Measurements from ENCODE around the gene BAIAP2. TPM values are rescaled to one million over a fixed set of nuclear protein-coding genes. Genes with fewer than 3 reads are reported as not detected.
"Not testable (repeated sequence)": the region's sequence is repeated elsewhere in the genome, so short reads cannot be mapped to it uniquely, and the experiment has no call there.

Gene BAIAP2
- total RNA-seq, 1 donor from 2014 or later = 4.3 TPM

DNA sequence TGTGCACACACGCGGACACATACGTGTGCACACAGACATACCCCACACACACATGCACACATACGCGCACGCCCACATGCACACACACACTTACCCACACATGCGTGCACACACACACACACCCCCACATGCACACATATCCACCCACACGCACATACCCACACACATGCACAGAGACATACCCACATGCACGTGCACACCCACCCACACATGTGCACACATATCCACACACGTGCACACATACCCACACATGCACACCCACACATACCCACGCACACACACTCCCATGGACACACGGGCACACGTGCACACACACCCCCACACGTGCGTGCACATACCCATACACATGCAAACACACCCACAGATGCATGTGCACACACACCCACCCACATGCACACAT lies 103.1 kb downstream of the BAIAP2 start:
- intact Hi-C loops (cut with micrococcal nuclease) = no loop called here
- Mint-ChIP-seq H3K36me3 (ENCODE audit: low read depth) (no peaks in the 10 kb centered on the region), H3K27me3 (ENCODE audit: insufficient read depth) (no peaks in the 10 kb centered on the region), H3K4me3 (no peak overlapping the region), H3K4me1 (ENCODE audit: low read depth) (no peaks in the 10 kb centered on the region), H3K27ac (no peak overlapping the region), H3K9me3 (peaks cover 19% of the 10 kb centered on the region)
- no peak for DNase-seq (ENCODE audit: low spot score)

DNA sequence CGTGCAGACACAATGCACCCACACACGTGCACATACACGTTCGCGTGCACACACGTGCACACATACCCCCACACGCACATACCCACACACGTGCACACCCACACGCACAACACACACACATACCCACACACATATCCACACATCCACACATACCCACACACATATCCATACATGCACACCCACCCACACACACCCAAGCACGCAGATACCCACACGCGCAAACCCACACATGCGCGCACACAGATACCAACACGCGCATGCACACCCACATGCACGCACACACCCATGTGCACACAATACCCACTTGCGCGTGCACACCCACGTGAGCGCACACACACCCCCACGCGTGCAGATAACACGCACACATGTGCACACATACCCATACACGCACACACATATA lies 103.5 kb downstream of the BAIAP2 start:
- DNase-seq (ENCODE audit: low spot score) = no peak
- intact Hi-C loops (cut with micrococcal nuclease) = no loop called here
- Mint-ChIP-seq H3K27me3 (ENCODE audit: insufficient read depth) (no peaks in the 10 kb centered on the region), H3K27ac (peak overlapping the region; percentile 52), H3K9me3 (peaks cover 19% of the 10 kb centered on the region), H3K4me3 (no peak overlapping the region), H3K36me3 (ENCODE audit: low read depth) (no peaks in the 10 kb centered on the region), H3K4me1 (ENCODE audit: low read depth) (no peaks in the 10 kb centered on the region)

DNA sequence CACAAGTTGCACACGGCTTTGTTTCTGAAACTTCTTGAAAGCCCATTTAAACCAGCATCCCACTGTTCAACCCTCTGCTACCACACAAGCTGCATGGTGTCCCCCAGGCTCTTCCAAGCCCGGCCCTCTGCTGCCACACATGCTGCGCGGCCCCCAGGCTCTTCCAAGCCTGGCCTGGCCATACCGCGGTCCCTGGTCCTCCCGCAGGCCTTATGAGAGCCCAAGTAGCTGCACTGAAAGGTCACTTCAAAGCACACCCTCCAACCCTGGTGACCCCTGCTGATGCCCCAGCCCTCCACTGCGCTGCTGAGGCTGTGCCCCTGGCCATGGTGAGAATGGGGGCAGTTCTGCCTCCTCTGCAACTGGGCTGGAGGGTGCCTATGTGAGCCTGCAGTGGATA lies 104.5 kb downstream of the BAIAP2 start:
- DNase-seq (ENCODE audit: low spot score) = no peak
- Mint-ChIP-seq H3K9me3 (peaks cover 19% of the 10 kb centered on the region), H3K4me3 (no peak overlapping the region), H3K4me1 (ENCODE audit: low read depth) (no peaks in the 10 kb centered on the region), H3K27ac (no peak overlapping the region), H3K27me3 (ENCODE audit: insufficient read depth) (no peaks in the 10 kb centered on the region), H3K36me3 (ENCODE audit: low read depth) (no peaks in the 10 kb centered on the region)
- intact Hi-C loops (cut with micrococcal nuclease) = no loop called here

DNA sequence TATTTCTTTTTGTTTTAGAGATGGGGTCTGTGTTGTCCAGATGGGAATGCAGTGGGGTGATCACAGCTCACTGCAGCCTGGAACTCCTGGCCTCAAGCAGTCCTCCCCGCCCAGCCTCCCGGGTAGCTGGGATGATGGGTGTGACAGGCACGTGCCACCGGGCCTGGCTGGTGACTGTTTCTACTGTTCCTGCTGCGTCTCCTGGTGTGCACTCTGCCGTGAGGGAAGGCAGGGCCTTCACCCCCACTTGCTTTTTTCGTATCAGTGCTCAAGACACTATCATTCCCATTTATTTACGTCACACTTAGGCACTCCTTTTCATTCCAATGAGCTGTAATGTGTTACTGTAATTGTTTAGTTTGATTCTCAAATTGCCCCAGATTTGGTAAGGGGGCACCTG lies 105.1 kb downstream of the BAIAP2 start:
- no peaks in the 10 kb centered on the region for H3K27me3 Mint-ChIP-seq (ENCODE audit: insufficient read depth)
- H3K9me3 Mint-ChIP-seq = peaks cover 19% of the 10 kb centered on the region
- no peak overlapping the region for H3K27ac Mint-ChIP-seq
- no peaks in the 10 kb centered on the region for H3K4me1 Mint-ChIP-seq (ENCODE audit: low read depth)
- intact Hi-C loops (cut with micrococcal nuclease) = no loop called here
- no peak overlapping the region for H3K4me3 Mint-ChIP-seq
- no peak for DNase-seq (ENCODE audit: low spot score)
- H3K36me3 Mint-ChIP-seq (ENCODE audit: low read depth) = no peaks in the 10 kb centered on the region

DNA sequence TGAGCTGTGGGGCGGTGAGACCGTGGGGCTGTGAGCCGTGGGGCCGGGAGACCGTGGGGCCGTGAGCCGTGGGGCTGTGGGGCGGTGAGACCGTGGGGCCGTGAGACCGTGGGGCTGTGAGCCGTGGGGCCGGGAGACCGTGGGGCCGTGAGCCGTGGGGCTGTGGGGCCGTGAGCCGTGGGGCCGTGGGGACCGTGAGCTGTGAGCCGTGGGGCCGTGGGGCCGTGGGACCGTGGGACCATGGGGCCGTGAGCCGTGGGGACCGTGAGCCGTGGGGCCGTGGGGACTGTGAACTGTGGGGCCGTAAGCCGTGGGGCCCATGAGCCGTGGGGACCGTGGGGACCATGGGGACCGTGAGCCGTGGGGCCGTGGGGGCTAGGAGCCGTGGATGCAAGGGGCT lies 105.7 kb downstream of the BAIAP2 start:
- no peak overlapping the region for H3K4me3 Mint-ChIP-seq
- no peaks in the 10 kb centered on the region for H3K36me3 Mint-ChIP-seq (ENCODE audit: low read depth)
- H3K27ac Mint-ChIP-seq = no peak overlapping the region
- no peaks in the 10 kb centered on the region for H3K27me3 Mint-ChIP-seq (ENCODE audit: insufficient read depth)
- H3K4me1 Mint-ChIP-seq (ENCODE audit: low read depth) = no peaks in the 10 kb centered on the region
- peaks cover 19% of the 10 kb centered on the region for H3K9me3 Mint-ChIP-seq
- intact Hi-C loops (cut with micrococcal nuclease) = no loop called here
- DNase-seq (ENCODE audit: low spot score) = no peak

DNA sequence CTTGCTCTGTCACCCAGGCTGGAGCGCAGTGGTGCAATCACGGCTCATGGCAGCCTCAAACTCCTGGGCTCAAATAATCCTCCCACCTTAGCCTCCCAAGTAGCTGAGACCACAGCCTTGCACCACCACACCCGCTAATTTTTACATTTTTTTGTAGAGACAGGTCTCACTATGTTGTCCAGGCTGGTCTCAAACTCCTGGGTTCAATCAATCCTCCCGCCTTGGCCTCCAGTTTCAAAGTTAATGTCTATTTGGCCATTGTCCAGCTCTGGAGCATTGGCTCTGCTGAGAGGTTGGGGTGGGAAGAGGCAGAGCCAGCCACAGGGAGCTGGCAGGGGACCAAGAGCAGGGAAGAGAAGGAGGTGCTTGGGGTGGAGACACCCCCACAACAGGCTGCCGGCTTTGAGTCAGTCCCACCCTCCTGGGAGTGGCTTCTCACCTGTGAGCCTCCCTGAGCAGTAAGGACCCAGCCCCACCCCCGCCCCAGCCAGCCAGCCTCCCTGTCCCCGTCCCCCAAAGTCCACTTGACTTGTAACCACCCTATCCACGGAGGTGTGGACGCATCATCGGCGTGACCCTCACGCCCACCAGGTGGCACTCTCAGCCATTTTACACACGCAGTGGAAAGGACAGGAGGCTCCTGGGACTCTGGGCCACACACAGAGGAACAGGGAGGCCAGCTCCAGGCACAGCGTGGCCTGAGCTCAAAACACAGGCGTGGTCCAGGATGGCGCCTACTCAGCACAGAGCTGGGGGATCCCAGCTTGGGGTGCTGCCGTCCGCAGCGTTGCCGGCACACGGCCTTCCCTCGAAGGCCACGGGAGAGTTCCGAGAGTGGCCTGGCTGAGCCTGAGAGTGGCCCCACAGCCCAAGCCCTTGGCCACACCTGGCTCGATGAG lies 107.6 kb downstream of the BAIAP2 start:
- Mint-ChIP-seq H3K27ac (no peak overlapping the region), H3K4me3 (no peak overlapping the region)
- intact Hi-C loops (cut with micrococcal nuclease) = loop anchor here (1.0 kb wide), 1 partner anchor 99 kb away; no protein-coding TSS in a partner anchor

DNA sequence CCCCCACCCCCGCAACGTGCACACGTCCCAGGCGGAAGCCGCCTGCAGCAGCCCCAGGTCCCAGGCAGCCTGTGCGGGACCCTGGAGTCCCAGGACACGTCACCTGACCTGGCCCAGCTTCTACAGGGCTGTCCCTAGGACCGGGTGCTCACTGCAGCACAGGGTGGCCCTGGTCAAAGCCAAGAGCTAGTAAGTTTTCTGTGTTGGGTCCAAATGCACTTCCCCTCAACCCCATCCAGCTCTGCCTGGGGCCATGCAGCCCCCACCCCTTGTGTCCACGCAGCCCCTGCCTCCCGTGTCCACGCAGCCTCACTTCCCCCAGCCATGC lies 108.2 kb downstream of the BAIAP2 start:
- Mint-ChIP-seq H3K9me3 (peaks cover 10% of the 10 kb centered on the region), H3K27me3 (ENCODE audit: insufficient read depth) (no peaks in the 10 kb centered on the region), H3K4me1 (ENCODE audit: low read depth) (no peaks in the 10 kb centered on the region), H3K27ac (no peak overlapping the region), H3K36me3 (ENCODE audit: low read depth) (no peaks in the 10 kb centered on the region), H3K4me3 (no peak overlapping the region)
- DNase-seq (ENCODE audit: low spot score) = no peak
- intact Hi-C loops (cut with micrococcal nuclease) = no loop called here

More for the DNA sequence above, 107.6 kb downstream of the BAIAP2 start:
- Mint-ChIP-seq H3K36me3 (ENCODE audit: low read depth) (no peaks in the 10 kb centered on the region), H3K4me1 (ENCODE audit: low read depth) (no peaks in the 10 kb centered on the region), H3K9me3 (peaks cover 17% of the 10 kb centered on the region), H3K27me3 (ENCODE audit: insufficient read depth) (no peaks in the 10 kb centered on the region)
- peak; percentile 34 for DNase-seq (ENCODE audit: low spot score)

DNA sequence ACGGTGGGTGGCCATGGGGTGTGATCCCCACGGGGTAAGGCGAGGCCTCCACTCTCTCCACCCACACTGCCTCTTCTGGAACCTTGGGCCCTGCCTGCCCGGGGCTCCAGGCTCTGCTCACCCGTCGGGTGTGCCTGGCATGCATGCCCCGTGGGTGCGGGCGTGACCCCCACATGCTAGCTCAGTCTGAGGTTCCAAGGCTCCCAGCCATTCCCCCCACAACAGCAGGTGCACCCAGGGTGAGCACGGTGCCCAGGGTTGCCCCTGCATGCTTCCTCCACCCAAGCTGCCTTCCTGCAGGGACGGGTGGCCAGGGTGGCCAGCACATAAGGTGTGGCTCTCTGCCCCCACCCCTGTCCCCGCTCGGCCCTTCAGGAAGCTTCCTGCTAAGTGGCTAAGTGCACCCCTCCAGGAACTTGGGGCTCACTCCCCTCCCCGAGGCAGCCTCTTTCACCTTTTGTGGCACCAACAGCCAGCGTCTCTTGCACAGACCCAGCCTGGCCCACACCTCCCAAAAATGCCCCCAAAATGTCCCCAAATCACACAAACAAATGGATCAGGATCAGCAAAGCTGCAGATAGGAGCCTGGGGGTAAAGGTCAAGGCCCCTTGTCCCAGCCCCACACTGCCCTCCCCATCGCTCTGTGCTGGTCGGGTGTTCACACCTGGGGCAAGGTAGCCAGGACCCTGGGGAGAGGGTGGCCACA lies 108.9 kb downstream of the BAIAP2 start:
- Mint-ChIP-seq H3K27me3 (ENCODE audit: insufficient read depth) (no peaks in the 10 kb centered on the region), H3K36me3 (ENCODE audit: low read depth) (no peaks in the 10 kb centered on the region)

DNA sequence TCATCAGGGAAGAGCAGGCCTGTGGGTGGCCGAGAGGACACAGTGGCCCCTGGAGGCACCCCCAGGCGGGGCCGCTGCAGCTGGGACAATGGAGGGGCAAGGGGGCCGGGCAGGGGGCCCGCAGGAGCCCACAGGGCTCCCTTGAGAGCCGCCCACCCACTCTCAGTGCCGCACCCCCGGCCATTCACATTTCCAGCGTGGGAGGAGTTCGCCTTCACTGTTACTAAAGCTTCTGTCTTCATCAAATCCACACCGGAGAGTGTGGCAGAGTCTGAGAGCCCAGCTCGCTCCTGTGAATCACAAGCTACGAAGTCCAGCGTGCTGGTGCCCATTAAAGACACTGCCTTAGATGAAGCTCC lies 109.5 kb downstream of the BAIAP2 start:
- no peaks in the 10 kb centered on the region for H3K9me3 Mint-ChIP-seq
- intact Hi-C loops (cut with micrococcal nuclease) = no loop called here
- no peak overlapping the region for H3K4me3 Mint-ChIP-seq
- no peaks in the 10 kb centered on the region for H3K36me3 Mint-ChIP-seq (ENCODE audit: low read depth)
- no peaks in the 10 kb centered on the region for H3K27me3 Mint-ChIP-seq (ENCODE audit: insufficient read depth)
- no peaks in the 10 kb centered on the region for H3K4me1 Mint-ChIP-seq (ENCODE audit: low read depth)
- no peak for DNase-seq (ENCODE audit: low spot score)
- H3K27ac Mint-ChIP-seq = no peak overlapping the region

More for the DNA sequence above, 108.9 kb downstream of the BAIAP2 start:
- H3K4me3 Mint-ChIP-seq = no peak overlapping the region
- H3K9me3 Mint-ChIP-seq = peaks cover 3% of the 10 kb centered on the region
- no peak for DNase-seq (ENCODE audit: low spot score)
- no peak overlapping the region for H3K27ac Mint-ChIP-seq
- H3K4me1 Mint-ChIP-seq (ENCODE audit: low read depth) = no peaks in the 10 kb centered on the region
- intact Hi-C loops (cut with micrococcal nuclease) = no loop called here

DNA sequence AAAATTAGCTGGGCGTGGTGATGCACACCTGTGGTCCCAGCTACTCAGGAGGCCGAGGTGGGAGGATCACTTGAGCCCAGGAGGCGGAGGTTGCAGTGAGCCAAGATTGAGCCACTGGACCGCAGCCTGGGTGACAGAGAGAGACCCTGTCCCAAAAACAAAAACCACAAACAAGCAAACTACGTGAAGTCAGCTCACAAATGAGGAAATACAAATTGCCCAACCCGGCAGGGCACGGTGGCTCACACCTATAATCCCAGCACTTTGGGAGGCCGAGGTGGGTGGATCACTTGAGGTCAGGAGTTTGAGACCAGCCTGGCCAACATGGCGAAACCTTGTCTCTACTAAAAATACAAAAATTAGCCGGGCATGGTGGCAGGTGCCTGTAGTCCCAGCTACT lies 111.3 kb downstream of the BAIAP2 start:
- intact Hi-C loops (cut with micrococcal nuclease); H3K27ac Mint-ChIP-seq; H3K27me3 Mint-ChIP-seq (ENCODE audit: insufficient read depth); H3K4me1 Mint-ChIP-seq (ENCODE audit: low read depth); H3K9me3 Mint-ChIP-seq; DNase-seq (ENCODE audit: low spot score); H3K4me3 Mint-ChIP-seq; H3K36me3 Mint-ChIP-seq (ENCODE audit: low read depth): not testable (repeated sequence)

DNA sequence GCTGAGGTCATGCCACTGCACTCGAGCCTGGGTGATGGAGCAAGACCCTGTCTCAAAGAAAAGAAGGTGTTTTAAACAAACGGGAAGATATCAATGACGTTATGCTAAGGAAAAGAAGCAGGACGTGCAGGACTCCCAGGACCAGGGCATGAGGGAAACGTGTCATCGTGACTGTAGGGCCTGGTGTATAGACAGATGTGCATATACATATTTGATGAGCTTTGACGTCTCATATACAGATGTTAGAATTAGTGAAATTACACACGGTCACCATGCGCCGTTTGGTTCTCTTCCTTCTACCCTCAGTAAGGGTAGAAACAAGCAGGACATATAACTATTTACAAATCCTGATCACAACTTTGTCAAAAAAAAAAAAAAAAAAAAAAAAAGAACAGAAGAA lies 112.8 kb downstream of the BAIAP2 start:
- Mint-ChIP-seq H3K9me3 (no peaks in the 10 kb centered on the region), H3K27ac (no peak overlapping the region), H3K4me3 (no peak overlapping the region), H3K4me1 (ENCODE audit: low read depth) (no peaks in the 10 kb centered on the region), H3K36me3 (ENCODE audit: low read depth) (no peaks in the 10 kb centered on the region), H3K27me3 (ENCODE audit: insufficient read depth) (peaks cover 6% of the 10 kb centered on the region)
- intact Hi-C loops (cut with micrococcal nuclease) = no loop called here
- no peak for DNase-seq (ENCODE audit: low spot score)

DNA sequence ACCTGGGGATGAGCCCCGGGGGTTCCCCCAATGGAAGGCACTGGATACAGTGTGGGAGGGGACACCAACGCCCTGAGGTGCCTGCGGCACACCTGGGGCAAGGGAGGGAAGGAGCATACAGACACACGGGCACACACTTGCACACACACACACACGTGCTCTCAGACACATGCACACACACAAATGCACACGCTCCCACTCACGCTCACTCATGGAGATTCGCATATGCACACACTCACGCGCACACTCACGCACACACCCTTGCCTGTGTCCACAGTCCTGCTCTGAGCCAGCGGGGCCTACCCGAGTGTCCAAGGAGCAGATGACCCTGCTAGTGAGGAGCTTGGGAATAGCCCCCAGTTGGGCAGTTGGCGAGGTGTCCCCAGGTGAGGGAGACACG lies 113.6 kb downstream of the BAIAP2 start:
- no peak overlapping the region for H3K27ac Mint-ChIP-seq
- no peak overlapping the region for H3K4me3 Mint-ChIP-seq
- DNase-seq (ENCODE audit: low spot score) = no peak
- H3K9me3 Mint-ChIP-seq = no peaks in the 10 kb centered on the region
- intact Hi-C loops (cut with micrococcal nuclease) = no loop called here
- no peaks in the 10 kb centered on the region for H3K36me3 Mint-ChIP-seq (ENCODE audit: low read depth)
- no peaks in the 10 kb centered on the region for H3K4me1 Mint-ChIP-seq (ENCODE audit: low read depth)
- H3K27me3 Mint-ChIP-seq (ENCODE audit: insufficient read depth) = peaks cover 6% of the 10 kb centered on the region

DNA sequence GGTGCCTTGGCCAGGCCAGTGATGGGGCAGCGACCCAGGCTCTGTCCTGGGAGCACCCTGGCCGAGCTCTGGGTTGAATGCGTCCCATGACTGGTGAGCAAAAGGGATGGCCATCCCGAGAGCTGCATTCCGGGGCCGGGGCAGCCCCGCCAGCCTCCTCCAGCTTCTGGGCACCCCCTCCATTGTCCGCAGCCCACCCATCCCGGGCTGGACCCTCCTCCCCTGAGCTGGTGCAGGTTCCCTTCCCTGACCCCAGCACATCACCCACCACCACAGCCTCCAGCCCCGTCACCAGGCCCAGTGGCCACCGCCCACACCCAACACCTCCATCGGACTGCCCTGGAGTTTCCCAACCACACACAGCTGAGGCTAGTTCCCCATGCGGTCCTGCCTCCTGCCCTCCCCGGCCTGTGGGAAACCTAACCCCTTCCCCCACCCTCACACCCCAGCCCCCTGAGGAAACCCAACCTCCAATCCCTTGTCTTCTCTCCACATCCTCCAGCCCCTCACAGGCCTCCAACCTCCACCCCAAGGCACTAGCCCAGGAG lies 114.1 kb downstream of the BAIAP2 start:
- Mint-ChIP-seq H3K27me3 (ENCODE audit: insufficient read depth) (peaks cover 6% of the 10 kb centered on the region), H3K4me3 (no peak overlapping the region), H3K4me1 (ENCODE audit: low read depth) (no peaks in the 10 kb centered on the region), H3K27ac (no peak overlapping the region), H3K36me3 (ENCODE audit: low read depth) (no peaks in the 10 kb centered on the region), H3K9me3 (no peaks in the 10 kb centered on the region)
- intact Hi-C loops (cut with micrococcal nuclease) = no loop called here
- DNase-seq (ENCODE audit: low spot score) = no peak

Measured in activated T-helper 1 cell treated with anti-CD3 and anti-CD28 coated beads, Interleukin-12 subunit alpha, Interleukin-12 subunit beta, Interleukin-2, Interleukin-4 antibody, amounts not matched to agents 30 ng/mL and 10 ng/mL and 1 ng/mL, durations not matched to agents 14 hours and 24 hours and 36 hours (primary cell).